Stimulated activated CD4-positive, alpha-beta T cell treated with anti-CD3 and anti-CD28 coated beads, TNF-alpha, amount 100 ng/mL, for 1 hour (primary cell): Measurements from ENCODE around the gene GRIK2.

Source experiments
- DNase-seq, 3 donors: peaks; one replicate each; pipeline ENCODE4 v3.0.0-alpha.2; 2020; ENCODE audit warnings: low read depth in 3 of 3, low spot score in 1 of 3

Gene GRIK2

GRCh38 chr6:101777646-101778045 lies 384.1 kb downstream of the GRIK2 start:
- no peak for DNase-seq

- no peak for DNase-seq
Measured at GRCh38 chr6:101779051-101779844, 385.7 kb downstream of the GRIK2 start.

- no peak for DNase-seq
Measured at GRCh38 chr6:101783287-101783686, 389.8 kb downstream of the GRIK2 start.

GRCh38 chr6:101784094-101784493 lies 390.6 kb downstream of the GRIK2 start:
- no peak for DNase-seq

- no peak for DNase-seq
Measured at GRCh38 chr6:101799531-101799930, 406.0 kb downstream of the GRIK2 start.

GRCh38 chr6:101800598-101800997 lies 407.1 kb downstream of the GRIK2 start:
- no peak for DNase-seq

GRCh38 chr6:101803136-101803535 lies 409.6 kb downstream of the GRIK2 start:
- DNase-seq = no peak

- DNase-seq = no peak
Measured at GRCh38 chr6:101806241-101806640, 412.7 kb downstream of the GRIK2 start.

GRCh38 chr6:101811108-101811507 lies 417.6 kb downstream of the GRIK2 start:
- no peak for DNase-seq

GRCh38 chr6:101816716-101817115 lies 423.2 kb downstream of the GRIK2 start:
- DNase-seq = no peak

- DNase-seq = no peak
Measured at GRCh38 chr6:101818051-101818450, 424.5 kb downstream of the GRIK2 start.

- DNase-seq = no peak
Measured at GRCh38 chr6:101824551-101825345, 431.2 kb downstream of the GRIK2 start.

GRCh38 chr6:101826269-101826668 lies 432.8 kb downstream of the GRIK2 start:
- no peak for DNase-seq

- DNase-seq = no peak
Measured at GRCh38 chr6:101826678-101827077, 433.2 kb downstream of the GRIK2 start.

GRCh38 chr6:101830501-101831031 lies 437.1 kb downstream of the GRIK2 start:
- DNase-seq = no peak

- DNase-seq = no peak
Measured at GRCh38 chr6:101832371-101832770, 438.9 kb downstream of the GRIK2 start.

GRCh38 chr6:101840100-101840499 lies 446.6 kb downstream of the GRIK2 start:
- no peak for DNase-seq

- no peak for DNase-seq
Measured at GRCh38 chr6:101845172-101845571, 451.7 kb downstream of the GRIK2 start.

- no peak for DNase-seq
Measured at GRCh38 chr6:101845621-101846020, 452.1 kb downstream of the GRIK2 start.

GRCh38 chr6:101847690-101848089 lies 454.2 kb downstream of the GRIK2 start:
- no peak for DNase-seq

GRCh38 chr6:101851911-101852310 lies 458.4 kb downstream of the GRIK2 start:
- DNase-seq = no peak
